GM21515 (cell line): ENCODE measurements around the gene ASIC3.

Experiments used
- ATAC-seq: cut with Tn5 transposase; IDR thresholded peaks from one replicate; pipeline ENCODE4 v1.9.1; 2021; ENCODE audit not compliant: unreplicated experiment

The ASIC3 gene

GRCh38 chr7:151070574-151070960, 22.2 kb downstream of the ASIC3 start:
- ATAC-seq = no peak

GRCh38 chr7:151071032-151071866, 22.9 kb downstream of the ASIC3 start:
- ATAC-seq = no peak

DNA sequence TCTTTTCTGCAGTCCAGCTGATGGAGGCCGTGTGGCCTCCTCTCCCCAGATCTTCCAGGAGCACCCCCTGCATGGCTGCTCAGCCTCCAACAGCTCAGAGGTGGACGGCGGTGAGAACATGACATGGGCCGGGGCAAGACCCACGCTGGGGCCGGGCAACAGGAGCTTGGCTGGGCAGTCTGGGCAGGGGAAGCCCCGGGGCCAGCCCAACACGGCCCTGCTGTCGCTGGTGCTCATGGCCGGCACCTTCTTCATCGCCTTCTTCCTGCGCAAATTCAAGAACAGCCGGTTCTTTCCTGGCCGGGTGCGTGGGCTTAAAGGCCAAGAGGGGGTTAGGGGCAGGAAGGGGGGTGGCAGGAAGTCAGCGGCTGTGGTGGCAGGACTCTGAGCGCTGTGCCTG, 25.7 kb downstream of the ASIC3 start:
- ATAC-seq = no peak

DNA sequence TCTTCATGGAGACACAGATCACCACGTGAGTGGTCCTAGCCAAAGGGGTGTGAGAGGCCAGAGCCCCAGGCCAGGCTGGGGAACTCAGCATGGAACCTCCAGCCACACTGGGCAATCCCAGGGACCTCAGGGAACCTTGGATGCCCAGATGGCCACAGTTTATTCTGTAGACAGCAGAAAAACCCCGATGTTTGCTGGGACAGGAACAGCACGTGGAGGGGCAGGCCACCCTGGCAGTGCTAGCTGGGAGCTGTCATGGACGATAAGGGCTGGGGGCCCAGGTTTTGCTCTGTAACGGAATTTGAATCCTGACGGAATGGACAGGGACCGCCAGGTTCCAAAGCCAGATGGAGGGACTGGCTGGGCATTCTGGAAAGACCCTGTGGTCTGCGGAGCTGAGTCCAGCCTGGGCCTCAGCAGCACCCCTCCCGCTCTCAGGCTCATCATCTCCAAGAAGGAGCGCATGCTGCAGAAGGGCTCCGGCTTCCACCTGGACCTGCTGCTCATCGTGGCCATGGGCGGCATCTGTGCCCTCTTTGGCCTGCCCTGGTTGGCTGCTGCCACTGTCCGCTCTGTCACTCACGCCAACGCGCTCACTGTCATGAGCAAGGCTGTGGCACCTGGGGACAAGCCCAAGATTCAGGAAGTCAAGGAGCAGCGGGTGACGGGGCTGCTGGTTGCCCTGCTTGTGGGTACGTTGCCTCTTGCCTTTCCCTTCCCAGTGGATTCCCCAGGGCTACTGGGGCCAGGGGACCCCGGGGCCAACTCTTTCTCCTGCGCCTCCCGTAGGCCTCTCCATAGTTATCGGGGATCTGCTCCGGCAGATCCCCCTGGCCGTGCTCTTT, 26.7 kb downstream of the ASIC3 start:
- no peak for ATAC-seq

DNA sequence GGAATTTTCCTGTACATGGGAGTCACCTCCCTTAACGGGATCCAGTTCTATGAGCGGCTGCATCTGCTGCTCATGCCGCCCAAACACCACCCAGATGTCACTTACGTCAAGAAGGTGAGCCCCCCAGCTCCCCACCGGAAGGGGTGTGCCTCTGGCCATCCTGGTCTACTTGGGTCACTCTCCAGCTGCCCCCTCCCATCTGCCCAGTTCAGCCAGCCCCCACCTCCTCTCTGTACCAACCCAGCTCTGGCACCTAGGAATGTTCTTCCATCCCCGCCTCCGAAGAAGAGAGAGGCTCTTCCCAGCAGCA, 27.3 kb downstream of the ASIC3 start:
- no peak for ATAC-seq

- ATAC-seq = no peak
Measured at GRCh38 chr7:151075978-151076426, 27.7 kb downstream of the ASIC3 start.

- no peak for ATAC-seq
Measured at GRCh38 chr7:151076863-151077704, 28.8 kb downstream of the ASIC3 start.

DNA sequence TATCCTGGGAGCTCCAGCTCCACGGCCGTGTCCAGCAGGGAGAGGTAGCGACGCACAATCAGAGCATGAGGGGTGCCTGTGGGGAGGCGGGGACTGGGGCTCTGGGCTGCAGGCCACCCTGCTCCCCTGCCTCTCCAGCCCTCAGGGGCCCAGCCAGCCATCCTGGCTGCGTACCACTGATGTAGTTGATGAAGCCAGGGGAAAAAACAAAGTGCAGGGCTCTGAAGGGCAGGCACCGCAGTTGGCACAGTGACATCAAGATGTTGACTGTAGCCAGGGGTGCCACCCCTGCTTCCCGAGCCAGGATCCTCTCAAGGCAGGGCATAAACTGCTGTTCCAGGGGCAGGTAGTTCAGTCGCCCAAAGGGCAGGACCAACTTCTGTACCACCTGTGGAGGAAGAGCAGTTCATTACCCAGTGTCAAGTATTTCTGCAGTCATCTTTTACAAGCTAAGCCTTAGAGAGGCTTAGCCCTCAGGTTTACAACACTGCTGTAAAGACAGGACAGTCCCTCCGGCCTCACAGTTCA, 29.4 kb downstream of the ASIC3 start:
- ATAC-seq = no peak

- no peak for ATAC-seq
Measured at GRCh38 chr7:151078233-151079040, 30.1 kb downstream of the ASIC3 start.

DNA sequence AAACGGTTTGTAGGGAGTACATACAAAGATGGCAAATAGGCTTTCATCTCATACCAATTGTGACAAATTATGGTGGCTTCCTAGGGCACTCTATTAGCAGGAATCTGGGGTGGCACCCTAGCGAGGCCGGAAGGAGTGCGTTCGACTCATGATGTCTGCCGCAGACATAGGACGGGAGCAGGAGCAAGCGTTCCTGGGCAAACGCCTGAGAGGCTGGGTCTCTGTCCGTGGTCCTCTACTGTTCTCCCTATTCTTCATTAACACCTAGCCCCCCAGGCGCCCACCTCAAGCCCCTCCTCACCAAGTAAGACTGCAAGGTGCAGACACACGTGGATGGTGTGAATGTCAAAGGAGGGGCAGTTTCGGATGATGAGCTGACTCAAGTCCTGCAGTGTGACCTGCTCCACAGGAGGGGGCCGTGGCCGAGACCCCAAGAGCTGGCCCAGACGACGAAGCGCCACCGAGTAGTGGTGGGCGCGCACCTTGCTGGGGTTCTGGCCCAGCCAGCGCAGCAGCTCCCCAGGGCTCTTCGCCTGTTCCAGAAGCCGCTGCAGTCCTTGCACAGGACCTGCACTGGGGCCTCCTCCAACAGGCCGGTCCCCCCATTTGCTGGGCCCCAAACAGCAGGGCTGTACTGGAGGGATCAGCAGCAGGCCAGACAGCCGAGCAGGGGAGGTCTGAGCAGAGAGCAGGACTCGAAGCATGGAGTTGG, 31.0 kb downstream of the ASIC3 start:
- no peak for ATAC-seq

DNA sequence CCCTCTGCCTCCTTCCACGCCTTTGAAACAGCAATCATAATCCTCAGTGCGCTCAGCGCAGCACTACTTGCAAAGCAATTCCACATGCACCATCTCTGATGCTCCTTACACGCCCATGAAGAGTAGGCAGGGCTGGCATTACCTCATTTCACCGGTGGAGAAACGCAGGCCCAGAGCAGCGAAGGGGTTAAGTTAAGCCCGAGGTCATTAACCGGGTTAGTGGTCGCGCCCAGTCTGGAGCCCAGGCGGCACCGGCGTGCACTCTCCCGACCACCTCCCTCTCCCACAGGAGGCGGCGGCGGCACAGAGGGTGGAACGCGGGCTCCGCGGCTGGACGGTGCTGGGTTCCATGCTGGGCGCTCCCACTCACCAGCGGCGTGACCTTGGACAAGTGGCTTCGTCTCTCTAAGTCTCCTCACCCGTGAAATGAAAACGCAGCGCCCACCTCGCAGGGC, 31.8 kb downstream of the ASIC3 start:
- ATAC-seq = peak; percentile 0

- ATAC-seq = peak; percentile 77
Measured at GRCh38 chr7:151080522-151081169, 32.3 kb downstream of the ASIC3 start, which contains the start of gene FASTK. Gene FASTK (minus strand): TSS chr7:151080809. CDS start chr7:151080766, 43 bp downstream.

- no peak for ATAC-seq
Measured at GRCh38 chr7:151081170-151082101, 33.1 kb downstream of the ASIC3 start.

DNA sequence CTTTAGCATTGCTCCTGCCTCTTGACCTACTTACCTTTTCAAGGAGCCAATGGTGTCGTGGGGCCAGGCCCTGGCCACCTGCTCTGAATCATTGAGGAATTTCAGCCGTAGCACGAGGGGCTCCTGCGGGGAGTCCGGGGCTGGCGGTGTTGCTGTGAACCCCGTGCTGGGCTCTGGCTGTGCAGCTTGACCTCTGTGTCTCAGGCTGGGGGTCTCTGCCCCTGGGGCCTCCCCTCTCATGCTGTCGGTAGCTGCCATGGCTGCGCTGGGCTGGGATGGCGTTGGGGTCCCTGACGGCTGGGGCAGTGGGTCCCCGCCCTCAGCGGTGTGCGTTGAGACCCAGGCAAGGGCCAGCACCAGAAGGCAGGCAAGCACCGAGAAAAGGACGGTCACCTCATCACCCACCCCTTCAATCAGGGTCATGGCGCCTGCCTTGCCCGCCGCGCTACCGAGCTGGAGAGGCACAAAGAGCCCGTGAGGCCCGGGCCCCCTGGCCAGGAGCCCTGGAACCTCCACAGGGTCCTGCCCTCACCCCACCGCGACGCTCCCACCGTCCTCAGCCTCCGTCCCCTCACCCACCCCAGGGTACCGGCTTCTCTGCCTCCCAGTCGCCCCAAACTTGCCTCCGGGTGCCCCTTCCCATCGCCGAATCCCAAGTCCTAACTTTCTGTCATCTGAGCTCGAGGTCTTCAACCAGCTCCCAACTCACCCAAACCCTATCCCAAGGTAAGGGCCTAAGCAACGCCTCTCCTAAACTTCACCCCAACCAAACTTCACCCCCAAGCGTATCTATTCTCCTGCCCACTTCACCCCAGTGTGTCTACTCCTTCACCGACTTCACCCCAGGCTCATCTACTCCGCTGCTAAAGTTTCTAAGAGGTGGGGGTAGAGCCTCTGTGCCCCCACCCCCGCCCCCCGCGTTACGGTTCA, 34.1 kb downstream of the ASIC3 start:
- no peak for ATAC-seq

- peak; percentile 56 for ATAC-seq
Measured at GRCh38 chr7:151083071-151083823, 34.9 kb downstream of the ASIC3 start, which contains the start of gene TMUB1. Gene TMUB1 (minus strand): TSS chr7:151083493. CDS start chr7:151082563, 930 bp downstream.

DNA sequence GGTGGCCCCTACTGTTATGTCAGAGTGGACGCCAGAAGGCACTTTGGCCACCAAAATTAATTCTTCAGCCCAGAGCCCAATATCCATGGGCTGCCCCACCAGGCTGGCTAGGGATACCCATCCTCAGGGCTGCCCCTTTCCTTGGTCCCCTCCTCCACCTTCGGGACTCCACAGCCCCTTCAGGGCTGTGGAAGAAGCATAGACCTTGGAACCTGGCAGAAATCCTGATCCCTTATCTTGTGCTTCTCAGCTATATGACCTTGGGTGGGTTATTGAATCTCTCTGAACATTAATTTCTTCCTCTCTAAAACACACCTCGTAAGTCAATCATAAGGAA, 35.5 kb downstream of the ASIC3 start:
- no peak for ATAC-seq
